Stimulated activated CD4-positive, alpha-beta T cell treated with anti-CD3 and anti-CD28 coated beads, Interleukin-2, amount 100 ng/mL, for 24 hours (primary cell): ENCODE measurements around the gene ANKLE1.

Experiments used
- DNase-seq, 2 donors: peaks; one replicate each; pipeline ENCODE4 v3.0.0-alpha.2; 2020

Gene ANKLE1

GRCh38 chr19:17327654-17328516, 46.2 kb downstream of the ANKLE1 start:
- DNase-seq, result peak; percentile 59 to 62

- peak; percentile 32 to 38 for DNase-seq
Measured at GRCh38 chr19:17328517-17329365, 47.0 kb downstream of the ANKLE1 start.

GRCh38 chr19:17329366-17330261, 47.9 kb downstream of the ANKLE1 start:
- DNase-seq, result no peak

- no peak for DNase-seq
Measured at GRCh38 chr19:17330262-17331044, 48.8 kb downstream of the ANKLE1 start.

- no peak for DNase-seq
Measured at GRCh38 chr19:17331045-17331558, 49.4 kb downstream of the ANKLE1 start.

GRCh38 chr19:17332360-17332676, 50.6 kb downstream of the ANKLE1 start:
- no peak for DNase-seq

- peak; percentile 35 to 42 for DNase-seq
Measured at GRCh38 chr19:17332677-17333581, 51.2 kb downstream of the ANKLE1 start.

GRCh38 chr19:17333611-17334413, 52.1 kb downstream of the ANKLE1 start:
- peak; percentile 79 to 81 for DNase-seq

- peak; percentile 97 to 98 for DNase-seq
Measured at GRCh38 chr19:17334414-17335409, 53.0 kb downstream of the ANKLE1 start, which contains the start of gene ANO8. ANO8 (minus strand) TSS chr19:17334855; CDS start chr19:17334670, 185 bp downstream.

- no peak for DNase-seq
Measured at GRCh38 chr19:17335575-17335974, 53.9 kb downstream of the ANKLE1 start.
